ENCODE data around the gene CNGB1. TPM values are rescaled to one million over a fixed set of nuclear protein-coding genes. Genes with fewer than 3 reads are reported as not detected.

Gene CNGB1
- total RNA-seq, 1 experiment from 2014 or later, result not detected

DNA sequence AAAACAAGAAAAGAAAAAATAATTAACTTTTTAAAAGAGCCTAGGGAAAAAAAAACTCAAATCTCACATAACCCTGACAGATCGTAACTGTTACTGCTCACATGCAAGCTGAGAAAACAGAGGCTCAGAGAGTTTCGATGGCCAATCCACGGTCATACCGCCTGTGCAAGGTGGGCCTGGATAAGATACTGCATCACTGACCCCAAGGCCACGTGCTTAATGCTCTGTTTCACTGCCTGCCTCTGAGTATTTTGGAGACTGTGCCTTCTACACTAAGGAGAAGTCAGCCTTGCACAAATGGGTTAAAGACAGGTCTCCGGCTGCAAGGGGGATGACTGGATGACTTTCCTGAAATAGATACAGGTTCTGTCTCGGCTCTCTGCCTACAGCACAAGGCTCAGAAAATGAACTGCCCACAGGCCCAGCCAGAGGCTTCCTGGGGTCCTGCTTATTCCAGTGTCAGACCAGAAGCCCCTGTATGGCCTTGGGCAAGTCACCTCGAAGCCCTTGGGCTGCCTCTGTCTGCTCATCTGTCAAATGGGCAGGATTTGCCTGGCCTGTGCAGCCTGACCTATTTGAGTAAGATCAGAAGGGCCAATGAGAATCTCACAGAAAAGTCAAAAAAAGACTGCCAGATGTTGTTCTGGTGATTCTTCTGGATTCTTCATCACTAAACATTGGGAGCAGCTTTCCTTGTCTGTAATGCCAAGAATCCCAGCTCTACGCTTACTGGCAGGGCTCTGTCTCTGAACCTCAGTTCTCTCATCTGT lies 25.8 kb downstream of the CNGB1 start:
- ChIA-PET POLR2A (no interaction called here), RAD21 (ENCODE audit: low non-redundant PET in 1 of 2, low total read pairs in 2 of 2, uncharacterized antibody in 2 of 2, unreplicated experiment in 2 of 2) (no interaction called here), CTCF (interaction anchor here (0.8 to 1.3 kb wide), 2 partner anchors 12 to 13 kb away, joined by 3 read pairs; no protein-coding TSS in a partner anchor)
- Histone ChIP-seq H3K27me3 (ENCODE audit: insufficient read depth, low read length) (no peaks in the 10 kb centered on the region), H2AFZ (ENCODE audit: low read depth, low read length, poor library complexity, severe bottlenecking) (no peak overlapping the region), H3K9me2 (ENCODE audit: insufficient read depth) (no peaks in the 10 kb centered on the region), H3K27ac (ENCODE audit: low read depth, low read length) (no peak overlapping the region), H3K79me2 (ENCODE audit: insufficient read depth, low read length) (no peaks in the 10 kb centered on the region), H3K9ac (ENCODE audit: low read length) (no peak overlapping the region), H3K4me1 (ENCODE audit: control insufficient read depth in 1 of 2, insufficient read depth in 2 of 2, low read length in 2 of 2) (no peaks in the 10 kb centered on the region), H4K20me1 (ENCODE audit: insufficient read depth) (no peaks in the 10 kb centered on the region), H3K9me3 (ENCODE audit: control insufficient read depth in 1 of 2, insufficient read depth in 1 of 2, low read depth in 1 of 2, low read length in 2 of 2) (no peaks in the 10 kb centered on the region), H3K4me3 (replicated peaks in 1 of 2; ENCODE audit: low read depth in 1 of 2, low read length in 2 of 2) (no peak overlapping the region), H3K36me3 (ENCODE audit: control insufficient read depth in 1 of 2, insufficient read depth in 2 of 2, low read length in 2 of 2) (no peaks in the 10 kb centered on the region), H3K4me2 (ENCODE audit: low read length) (no peak overlapping the region)
- DNase-seq (ENCODE audit: low read depth, low spot score) (no peak), ATAC-seq (no peak)
- BruUV-seq (replicated peaks), result no TSS peak
- no peak for TF ChIP-seq SIN3A (IDR thresholded peaks at IDR 0.05; ENCODE audit: low read depth)
- TF ChIP-seq EGR1 (IDR thresholded peaks at IDR 0.05; ENCODE audit: low read depth), result no peak
- no peak for TF ChIP-seq EZH2phosphoT487 (IDR thresholded peaks at IDR 0.05; ENCODE audit: borderline replicate concordance)
- no peak for TF ChIP-seq FOSL1 (IDR thresholded peaks at IDR 0.05; ENCODE audit: low read depth)
- no peak for TF ChIP-seq RAD21 (IDR thresholded peaks at IDR 0.05; ENCODE audit: low read depth)
- TF ChIP-seq YY1 (IDR thresholded peaks at IDR 0.05; ENCODE audit: extremely low read depth, insufficient replicate concordance, low read depth, low read length), result no peak
- TF ChIP-seq CBX3 (IDR thresholded peaks at IDR 0.05; ENCODE audit: low read depth), result no peak
- TF ChIP-seq SP1 (IDR thresholded peaks at IDR 0.05; ENCODE audit: low read depth), result no peak
- TF ChIP-seq, protein P1, sequence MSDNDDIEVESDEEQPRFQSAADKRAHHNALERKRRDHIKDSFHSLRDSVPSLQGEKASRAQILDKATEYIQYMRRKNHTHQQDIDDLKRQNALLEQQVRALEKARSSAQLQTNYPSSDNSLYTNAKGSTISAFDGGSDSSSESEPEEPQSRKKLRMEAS (IDR thresholded peaks at IDR 0.05), result no peak
- TF ChIP-seq ZFX (IDR thresholded peaks at IDR 0.05), result no peak
- no peak for TF ChIP-seq POLR2AphosphoS5 (IDR thresholded peaks at IDR 0.05; ENCODE audit: low read depth, low read length)
- TF ChIP-seq, protein P2, sequence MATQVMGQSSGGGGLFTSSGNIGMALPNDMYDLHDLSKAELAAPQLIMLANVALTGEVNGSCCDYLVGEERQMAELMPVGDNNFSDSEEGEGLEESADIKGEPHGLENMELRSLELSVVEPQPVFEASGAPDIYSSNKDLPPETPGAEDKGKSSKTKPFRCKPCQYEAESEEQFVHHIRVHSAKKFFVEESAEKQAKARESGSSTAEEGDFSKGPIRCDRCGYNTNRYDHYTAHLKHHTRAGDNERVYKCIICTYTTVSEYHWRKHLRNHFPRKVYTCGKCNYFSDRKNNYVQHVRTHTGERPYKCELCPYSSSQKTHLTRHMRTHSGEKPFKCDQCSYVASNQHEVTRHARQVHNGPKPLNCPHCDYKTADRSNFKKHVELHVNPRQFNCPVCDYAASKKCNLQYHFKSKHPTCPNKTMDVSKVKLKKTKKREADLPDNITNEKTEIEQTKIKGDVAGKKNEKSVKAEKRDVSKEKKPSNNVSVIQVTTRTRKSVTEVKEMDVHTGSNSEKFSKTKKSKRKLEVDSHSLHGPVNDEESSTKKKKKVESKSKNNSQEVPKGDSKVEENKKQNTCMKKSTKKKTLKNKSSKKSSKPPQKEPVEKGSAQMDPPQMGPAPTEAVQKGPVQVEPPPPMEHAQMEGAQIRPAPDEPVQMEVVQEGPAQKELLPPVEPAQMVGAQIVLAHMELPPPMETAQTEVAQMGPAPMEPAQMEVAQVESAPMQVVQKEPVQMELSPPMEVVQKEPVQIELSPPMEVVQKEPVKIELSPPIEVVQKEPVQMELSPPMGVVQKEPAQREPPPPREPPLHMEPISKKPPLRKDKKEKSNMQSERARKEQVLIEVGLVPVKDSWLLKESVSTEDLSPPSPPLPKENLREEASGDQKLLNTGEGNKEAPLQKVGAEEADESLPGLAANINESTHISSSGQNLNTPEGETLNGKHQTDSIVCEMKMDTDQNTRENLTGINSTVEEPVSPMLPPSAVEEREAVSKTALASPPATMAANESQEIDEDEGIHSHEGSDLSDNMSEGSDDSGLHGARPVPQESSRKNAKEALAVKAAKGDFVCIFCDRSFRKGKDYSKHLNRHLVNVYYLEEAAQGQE (IDR thresholded peaks at IDR 0.05; ENCODE audit: low read depth), result no peak
- TF ChIP-seq, protein P3, sequence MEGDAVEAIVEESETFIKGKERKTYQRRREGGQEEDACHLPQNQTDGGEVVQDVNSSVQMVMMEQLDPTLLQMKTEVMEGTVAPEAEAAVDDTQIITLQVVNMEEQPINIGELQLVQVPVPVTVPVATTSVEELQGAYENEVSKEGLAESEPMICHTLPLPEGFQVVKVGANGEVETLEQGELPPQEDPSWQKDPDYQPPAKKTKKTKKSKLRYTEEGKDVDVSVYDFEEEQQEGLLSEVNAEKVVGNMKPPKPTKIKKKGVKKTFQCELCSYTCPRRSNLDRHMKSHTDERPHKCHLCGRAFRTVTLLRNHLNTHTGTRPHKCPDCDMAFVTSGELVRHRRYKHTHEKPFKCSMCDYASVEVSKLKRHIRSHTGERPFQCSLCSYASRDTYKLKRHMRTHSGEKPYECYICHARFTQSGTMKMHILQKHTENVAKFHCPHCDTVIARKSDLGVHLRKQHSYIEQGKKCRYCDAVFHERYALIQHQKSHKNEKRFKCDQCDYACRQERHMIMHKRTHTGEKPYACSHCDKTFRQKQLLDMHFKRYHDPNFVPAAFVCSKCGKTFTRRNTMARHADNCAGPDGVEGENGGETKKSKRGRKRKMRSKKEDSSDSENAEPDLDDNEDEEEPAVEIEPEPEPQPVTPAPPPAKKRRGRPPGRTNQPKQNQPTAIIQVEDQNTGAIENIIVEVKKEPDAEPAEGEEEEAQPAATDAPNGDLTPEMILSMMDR (IDR thresholded peaks at IDR 0.05 in 2 of 3, conservative IDR thresholded peaks at IDR 0.05 in 1 of 3; ENCODE audit: borderline replicate concordance in 1 of 3, insufficient read depth in 1 of 3, low read depth in 2 of 3, low read length in 2 of 3), result no peak
- TF ChIP-seq, protein P4, sequence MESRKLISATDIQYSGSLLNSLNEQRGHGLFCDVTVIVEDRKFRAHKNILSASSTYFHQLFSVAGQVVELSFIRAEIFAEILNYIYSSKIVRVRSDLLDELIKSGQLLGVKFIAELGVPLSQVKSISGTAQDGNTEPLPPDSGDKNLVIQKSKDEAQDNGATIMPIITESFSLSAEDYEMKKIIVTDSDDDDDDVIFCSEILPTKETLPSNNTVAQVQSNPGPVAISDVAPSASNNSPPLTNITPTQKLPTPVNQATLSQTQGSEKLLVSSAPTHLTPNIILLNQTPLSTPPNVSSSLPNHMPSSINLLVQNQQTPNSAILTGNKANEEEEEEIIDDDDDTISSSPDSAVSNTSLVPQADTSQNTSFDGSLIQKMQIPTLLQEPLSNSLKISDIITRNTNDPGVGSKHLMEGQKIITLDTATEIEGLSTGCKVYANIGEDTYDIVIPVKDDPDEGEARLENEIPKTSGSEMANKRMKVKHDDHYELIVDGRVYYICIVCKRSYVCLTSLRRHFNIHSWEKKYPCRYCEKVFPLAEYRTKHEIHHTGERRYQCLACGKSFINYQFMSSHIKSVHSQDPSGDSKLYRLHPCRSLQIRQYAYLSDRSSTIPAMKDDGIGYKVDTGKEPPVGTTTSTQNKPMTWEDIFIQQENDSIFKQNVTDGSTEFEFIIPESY (IDR thresholded peaks at IDR 0.05; ENCODE audit: extremely low read depth, insufficient replicate concordance, low read length), result no peak
- TF ChIP-seq EZH2 (IDR thresholded peaks at IDR 0.05), result no peak
- no peak for TF ChIP-seq TCF7L2 (IDR thresholded peaks at IDR 0.05; ENCODE audit: borderline replicate concordance, extremely low read depth, insufficient read depth, insufficient read length)
- intact Hi-C loops (cut with micrococcal nuclease), result no loop called here

Data from HCT116 (cell line).